Measurements from ENCODE around the gene BID.
A peak's percentile ranks its signal among the peaks of the same experiment; 100 is the strongest.

Gene BID

GRCh38 chr22:17782621-17783020, 8.4 kb upstream of the BID start:
- DNase-seq = no peak

GRCh38 chr22:17782158-17782557, 7.9 kb upstream of the BID start:
- no peak for DNase-seq

- DNase-seq = peak; percentile 49 to 77
Observed at GRCh38 chr22:17781319-17782031, 7.2 kb upstream of the BID start.

- no peak for DNase-seq
Observed at GRCh38 chr22:17780741-17781318, 6.6 kb upstream of the BID start.

- no peak for DNase-seq
Observed at GRCh38 chr22:17780116-17780740, 6.0 kb upstream of the BID start.

GRCh38 chr22:17779286-17780115, 5.2 kb upstream of the BID start:
- no peak for DNase-seq

GRCh38 chr22:17778412-17778976, 4.2 kb upstream of the BID start:
- DNase-seq = no peak

GRCh38 chr22:17777717-17778044, 3.4 kb upstream of the BID start:
- DNase-seq = no peak

GRCh38 chr22:17777005-17777716, 2.9 kb upstream of the BID start:
- peak; percentile 80 to 84 for DNase-seq

GRCh38 chr22:17775781-17776465, 1.7 kb upstream of the BID start:
- peak in 1 of 2 donors; percentile 30 for DNase-seq

- DNase-seq = no peak
Observed at GRCh38 chr22:17774926-17775685, 837 bp upstream of the BID start.

GRCh38 chr22:17773606-17774205, 563 bp downstream of the BID start:
- peak; percentile 59 to 73 for DNase-seq

- no peak for DNase-seq
Observed at GRCh38 chr22:17772958-17773605, 1.2 kb downstream of the BID start.

- DNase-seq = no peak
Observed at GRCh38 chr22:17772249-17772957, 1.9 kb downstream of the BID start.

- DNase-seq = no peak
Observed at GRCh38 chr22:17770180-17771077, 3.8 kb downstream of the BID start.

GRCh38 chr22:17769716-17770082, 4.6 kb downstream of the BID start:
- no peak for DNase-seq

GRCh38 chr22:17769013-17769715, 5.1 kb downstream of the BID start:
- no peak for DNase-seq

Data from CD4-positive, alpha-beta T cell treated with Interferon alpha-2 for 1 hour (primary cell).